Measurements from ENCODE around the gene ZNF791. TPM values are rescaled to one million over a fixed set of nuclear protein-coding genes. Genes with fewer than 3 reads are reported as not detected.

The ZNF791 gene
- total and polyA plus RNA-seq, 4 donors, result 3.1 to 10.3 (median 7.0) TPM

GRCh38 chr19:12597594-12597993, 13.1 kb upstream of the ZNF791 start:
- Histone ChIP-seq H3K36me3 (ENCODE audit: control insufficient read depth in 4 of 4, insufficient read depth in 3 of 4, low read depth in 1 of 4, low read length in 3 of 4) (peaks cover 0 to 5% (median 1%) of the 10 kb centered on the region in 4 donors), H3K27ac (ENCODE audit: low read depth in 1 of 2, low read length in 2 of 2) (peak overlapping the region; percentile 34 to 76), H3K4me3 (ENCODE audit: low read depth in 1 of 3, low read length in 3 of 3) (no peak overlapping the region), H3K4me1 (ENCODE audit: control insufficient read depth in 4 of 4, insufficient read depth in 4 of 4, low read length in 3 of 4) (peaks cover 0 to 6% (median 0%) of the 10 kb centered on the region in 4 donors), H3K9me3 (ENCODE audit: control insufficient read depth in 4 of 4, low read length in 3 of 4) (no peaks in the 10 kb centered on the region), H3K9ac (ENCODE audit: low read depth in 1 of 2, low read length in 2 of 2) (no peak overlapping the region), H3K27me3 (ENCODE audit: control insufficient read depth in 4 of 4, insufficient read depth in 4 of 4, low read length in 3 of 4) (no peaks in the 10 kb centered on the region)
- TF ChIP-seq FOXA2 (IDR thresholded peaks at IDR 0.05), result no peak
- TF ChIP-seq SP1 (IDR thresholded peaks at IDR 0.05), result peak; percentile 46
- no peak for DNase-seq (ENCODE audit: low spot score)
- WGBS, result 76% methylated on average over 11 of the region's 11 CpGs

- DNase-seq (ENCODE audit: low spot score), result no peak
- TF ChIP-seq MAX (IDR thresholded peaks at IDR 0.05) (no peak), REST (IDR thresholded peaks at IDR 0.05) (no peak), JUND (IDR thresholded peaks at IDR 0.05) (no peak), SP1 (IDR thresholded peaks at IDR 0.05) (no peak), HNF4G (IDR thresholded peaks at IDR 0.05) (no peak), ZBTB33 (IDR thresholded peaks at IDR 0.05) (no peak), ATF3 (IDR thresholded peaks at IDR 0.05) (no peak), CTCF (IDR thresholded peaks at IDR 0.05; ENCODE audit: low read depth, low read length, missing input control) (no peak), RAD21 (IDR thresholded peaks at IDR 0.05) (no peak), FOXA1 (IDR thresholded peaks at IDR 0.05) (no peak), GABPA (IDR thresholded peaks at IDR 0.05 in 1 of 2, conservative IDR thresholded peaks at IDR 0.05 in 1 of 2) (no peak), FOXA2 (IDR thresholded peaks at IDR 0.05) (no peak), RXRA (IDR thresholded peaks at IDR 0.05) (no peak), HNF4A (conservative IDR thresholded peaks at IDR 0.05) (no peak), YY1 (IDR thresholded peaks at IDR 0.05) (no peak), EGR1 (IDR thresholded peaks at IDR 0.05; ENCODE audit: low read depth in 2 of 2) (no peak), TAF1 (conservative IDR thresholded peaks at IDR 0.05) (no peak), NR2F2 (IDR thresholded peaks at IDR 0.05) (no peak)
- Histone ChIP-seq H3K27me3 (ENCODE audit: control insufficient read depth in 4 of 4, insufficient read depth in 4 of 4, low read length in 3 of 4) (no peaks in the 10 kb centered on the region), H3K27ac (ENCODE audit: low read depth in 1 of 2, low read length in 2 of 2) (no peak overlapping the region), H3K9ac (ENCODE audit: low read depth in 1 of 2, low read length in 2 of 2) (no peak overlapping the region), H3K4me3 (ENCODE audit: low read depth in 1 of 3, low read length in 3 of 3) (no peak overlapping the region), H3K4me1 (ENCODE audit: control insufficient read depth in 4 of 4, insufficient read depth in 4 of 4, low read length in 3 of 4) (peaks cover 0 to 2% (median 0%) of the 10 kb centered on the region in 4 donors), H3K36me3 (ENCODE audit: control insufficient read depth in 4 of 4, insufficient read depth in 3 of 4, low read depth in 1 of 4, low read length in 3 of 4) (peaks cover 0 to 4% (median 3%) of the 10 kb centered on the region in 4 donors), H3K9me3 (ENCODE audit: control insufficient read depth in 4 of 4, low read length in 3 of 4) (no peaks in the 10 kb centered on the region)
- WGBS, result 94% methylated on average over 1 of the region's 1 CpG
Observed at GRCh38 chr19:12603714-12604113, 7.0 kb upstream of the ZNF791 start.
